Immature natural killer cell (primary cell): ENCODE measurements around the gene AXIN1. TPM values are rescaled to one million over a fixed set of nuclear protein-coding genes. Genes with fewer than 3 reads are reported as not detected.
"Not testable (repeated sequence)": the region's sequence is repeated elsewhere in the genome, so short reads cannot be mapped to it uniquely, and the experiment has no call there.

Source experiments
- DNase-seq, 3 donors: peaks; one replicate each; pipeline ENCODE4 v3.0.0; 2022; ENCODE audit warnings: mixed read lengths in 1 of 3
- H3K27ac Mint-ChIP-seq, 6 donors: one replicate each; pipeline ENCODE4 v1.8.0; 2020; ENCODE audit warnings: mixed read lengths in 6 of 6, mild to moderate bottlenecking in 5 of 6, inconsistent platforms in 4 of 6, moderate library complexity in 3 of 6
- H3K27me3 Mint-ChIP-seq, 3 donors: one replicate each; pipeline ENCODE4 v1.8.0; 2020 to 2021; ENCODE audit warnings: low read depth in 3 of 3, mild to moderate bottlenecking in 3 of 3, mixed read lengths in 3 of 3, moderate library complexity in 3 of 3, inconsistent platforms in 1 of 3
- H3K36me3 Mint-ChIP-seq, 3 donors: one replicate each; pipeline ENCODE4 v1.8.0; 2020; ENCODE audit warnings: mixed read lengths in 3 of 3, inconsistent platforms in 2 of 3, mild to moderate bottlenecking in 2 of 3
- H3K4me1 Mint-ChIP-seq, 2 donors: one replicate each; pipeline ENCODE4 v1.8.0; 2020; ENCODE audit warnings: inconsistent platforms in 2 of 2, mild to moderate bottlenecking in 2 of 2, mixed read lengths in 2 of 2, moderate library complexity in 1 of 2
- H3K4me3 Mint-ChIP-seq, 5 donors: one replicate each; pipeline ENCODE4 v1.8.0; 2020; ENCODE audit warnings: mild to moderate bottlenecking in 5 of 5, mixed read lengths in 5 of 5, inconsistent platforms in 3 of 5, moderate library complexity in 3 of 5
- H3K9me3 Mint-ChIP-seq, 6 donors: one replicate each; pipeline ENCODE4 v1.8.0; 2020; ENCODE audit warnings: mild to moderate bottlenecking in 6 of 6, mixed read lengths in 6 of 6, inconsistent platforms in 4 of 6, moderate library complexity in 3 of 6
- polyA plus RNA-seq, 3 donors: library from polyadenylated mRNA; unstranded; fragments of 300-500 nt; fragmentation: Illumina TruSeq; gene quantifications; one replicate each; pipeline ENCODE4 v1.2.3, GENCODE V29; 2021

AXIN1 gene
- polyA plus RNA-seq, 3 donors from 2014 or later = 1.9 to 12.5 (median 5.2) TPM

DNA sequence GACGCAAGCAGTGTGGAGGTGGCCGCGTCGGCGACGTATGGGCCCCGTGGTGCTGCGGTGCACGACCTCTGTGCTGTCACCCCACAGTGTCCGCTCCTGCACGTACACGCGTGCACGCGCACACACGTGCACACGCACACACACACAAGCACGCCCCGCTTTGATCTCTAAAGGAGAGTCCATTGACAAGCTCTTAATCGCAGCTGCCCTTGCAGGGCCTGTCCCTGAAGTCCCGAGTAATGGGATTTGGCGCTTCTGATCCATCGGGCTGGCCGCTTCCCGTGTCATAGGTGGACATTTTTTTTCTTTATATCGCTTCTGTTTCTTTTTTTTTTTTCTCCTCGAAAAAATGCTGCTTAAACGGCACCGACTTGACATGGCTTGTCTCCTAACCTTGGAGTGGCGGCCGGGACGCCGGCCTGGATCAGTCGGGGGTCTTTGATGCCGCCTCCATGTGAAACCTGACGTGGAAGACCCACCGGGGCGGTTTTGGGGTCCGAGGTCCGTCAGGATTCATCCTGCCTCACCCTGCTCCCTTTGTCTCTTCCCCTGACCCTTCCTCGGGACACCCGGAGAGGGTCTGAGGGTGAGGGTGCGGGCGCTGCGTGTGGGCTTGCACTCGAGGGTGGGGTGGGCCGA, 8.3 kb upstream of the AXIN1 start:
- no peaks in the 10 kb centered on the region for H3K9me3 Mint-ChIP-seq
- H3K4me1 Mint-ChIP-seq = peaks cover 13 to 17% of the 10 kb centered on the region in 2 donors
- no peak overlapping the region for H3K27ac Mint-ChIP-seq
- no peak overlapping the region for H3K4me3 Mint-ChIP-seq
- no peaks in the 10 kb centered on the region for H3K36me3 Mint-ChIP-seq
- peaks cover 1 to 3% (median 2%) of the 10 kb centered on the region in 3 donors for H3K27me3 Mint-ChIP-seq
- DNase-seq = no peak

DNA sequence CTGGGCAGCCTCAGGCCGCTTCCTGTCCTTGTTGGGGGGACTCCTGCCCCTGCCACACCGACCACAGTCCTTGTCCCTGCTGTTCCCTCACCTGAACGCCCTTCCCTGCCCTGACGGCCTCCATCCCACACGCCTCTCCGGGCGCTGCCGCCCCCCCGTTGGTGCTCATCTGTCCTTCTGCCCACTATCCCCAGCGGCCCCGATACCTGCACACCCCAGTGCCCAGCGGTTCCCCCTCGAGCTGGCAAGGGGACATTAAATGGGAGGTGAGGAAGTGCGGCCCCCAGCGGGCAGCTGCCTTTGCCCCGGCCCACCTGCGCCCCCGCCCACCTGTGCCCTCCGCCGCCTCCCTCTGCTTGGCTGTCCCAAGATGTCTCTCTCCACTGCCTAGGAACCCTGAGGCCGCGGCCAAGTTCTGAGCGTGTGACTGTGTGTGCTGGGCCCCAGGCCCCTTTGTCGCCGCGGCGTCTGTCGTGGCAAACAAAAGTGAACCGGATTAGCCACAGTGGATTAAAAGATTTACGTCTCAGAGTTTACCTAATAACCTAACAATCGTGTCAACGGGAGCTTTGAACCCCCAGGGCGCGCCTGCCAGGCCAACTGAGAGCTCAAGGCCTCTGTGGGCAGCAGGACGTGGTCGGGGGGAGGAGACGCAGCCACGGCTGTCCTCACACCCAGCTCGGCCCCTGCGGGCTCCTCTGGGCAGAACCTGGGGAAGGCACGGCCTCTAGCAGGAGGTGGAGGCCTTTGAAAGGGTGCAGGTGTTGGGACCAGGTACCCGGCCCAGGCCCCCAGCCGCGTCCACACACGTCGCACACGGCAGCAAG, 7.6 kb upstream of the AXIN1 start:
- H3K27ac Mint-ChIP-seq = no peak overlapping the region
- H3K36me3 Mint-ChIP-seq = no peaks in the 10 kb centered on the region
- H3K4me3 Mint-ChIP-seq = no peak overlapping the region
- no peak for DNase-seq
- H3K4me1 Mint-ChIP-seq = peaks cover 20 to 25% of the 10 kb centered on the region in 2 donors
- H3K27me3 Mint-ChIP-seq = peaks cover 2 to 4% (median 3%) of the 10 kb centered on the region in 3 donors
- H3K9me3 Mint-ChIP-seq = no peaks in the 10 kb centered on the region

DNA sequence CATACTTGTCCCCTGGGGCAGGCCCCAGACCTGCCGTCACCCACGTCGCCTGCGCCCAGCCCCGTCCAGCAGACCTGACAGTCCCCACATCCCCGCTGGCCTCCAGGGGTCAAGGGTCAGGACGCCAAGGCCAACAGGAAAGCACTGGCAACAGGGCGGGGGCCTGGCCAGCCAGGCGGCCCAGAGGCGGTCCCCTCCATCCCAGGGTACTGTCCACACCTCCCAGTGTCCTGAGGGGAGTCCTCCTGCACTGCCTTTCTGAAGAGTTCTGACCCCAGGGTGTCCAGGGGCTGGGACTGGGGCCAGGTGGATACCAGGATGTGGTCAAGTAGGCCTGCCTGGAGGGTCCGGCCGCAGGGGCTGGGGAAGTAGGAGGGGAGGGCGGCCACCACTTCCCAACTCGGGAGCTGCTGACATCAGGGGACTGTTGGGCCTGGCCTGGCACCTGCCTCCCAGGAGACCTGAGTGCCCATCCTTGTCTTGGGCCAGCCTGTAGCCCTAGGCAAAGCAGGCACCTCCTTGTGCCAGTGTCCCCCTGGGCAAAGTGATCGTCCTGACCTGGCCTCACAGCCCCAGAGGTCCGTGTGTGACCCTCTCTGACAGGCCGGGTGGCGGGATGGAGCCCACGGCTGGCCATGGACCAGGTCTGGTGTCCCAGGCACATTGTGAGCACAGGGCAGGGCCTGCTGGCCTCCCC, 6.7 kb upstream of the AXIN1 start:
- H3K4me3 Mint-ChIP-seq = no peak overlapping the region
- H3K9me3 Mint-ChIP-seq = no peaks in the 10 kb centered on the region
- DNase-seq = no peak
- H3K4me1 Mint-ChIP-seq = peaks cover 26 to 29% of the 10 kb centered on the region in 2 donors
- H3K27me3 Mint-ChIP-seq = peaks cover 2 to 7% (median 4%) of the 10 kb centered on the region in 3 donors
- H3K36me3 Mint-ChIP-seq = no peaks in the 10 kb centered on the region
- H3K27ac Mint-ChIP-seq = no peak overlapping the region

DNA sequence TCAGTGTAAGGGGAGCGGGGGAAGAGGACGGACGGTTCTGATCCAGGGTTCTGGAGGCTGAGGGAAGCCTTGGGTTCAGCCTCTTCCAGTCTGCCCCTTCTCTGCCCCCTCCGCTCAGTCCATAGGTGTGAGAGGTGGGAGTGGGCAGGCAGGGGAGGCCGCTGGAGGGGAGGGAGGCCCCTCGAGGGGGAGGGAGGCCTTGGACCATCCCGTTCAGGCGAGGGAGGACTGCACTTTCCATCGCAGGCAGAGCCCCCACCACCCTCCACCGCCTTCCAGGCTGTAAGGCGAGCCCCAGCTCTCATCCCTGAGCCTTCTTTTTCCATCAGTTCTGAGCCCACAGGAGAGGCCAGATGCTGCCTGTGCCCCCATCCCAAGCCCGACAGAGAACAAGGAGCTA, 4.2 kb upstream of the AXIN1 start:
- H3K27ac Mint-ChIP-seq = peak overlapping the region in 4 of 6 donors; percentile 62 to 98 (median 85)
- no peaks in the 10 kb centered on the region for H3K9me3 Mint-ChIP-seq
- no peaks in the 10 kb centered on the region for H3K36me3 Mint-ChIP-seq
- peaks cover 27 to 32% of the 10 kb centered on the region in 2 donors for H3K4me1 Mint-ChIP-seq
- peak overlapping the region in 1 of 5 donors; percentile 9 for H3K4me3 Mint-ChIP-seq
- no peak for DNase-seq
- H3K27me3 Mint-ChIP-seq = peaks cover 2 to 10% (median 6%) of the 10 kb centered on the region in 3 donors

DNA sequence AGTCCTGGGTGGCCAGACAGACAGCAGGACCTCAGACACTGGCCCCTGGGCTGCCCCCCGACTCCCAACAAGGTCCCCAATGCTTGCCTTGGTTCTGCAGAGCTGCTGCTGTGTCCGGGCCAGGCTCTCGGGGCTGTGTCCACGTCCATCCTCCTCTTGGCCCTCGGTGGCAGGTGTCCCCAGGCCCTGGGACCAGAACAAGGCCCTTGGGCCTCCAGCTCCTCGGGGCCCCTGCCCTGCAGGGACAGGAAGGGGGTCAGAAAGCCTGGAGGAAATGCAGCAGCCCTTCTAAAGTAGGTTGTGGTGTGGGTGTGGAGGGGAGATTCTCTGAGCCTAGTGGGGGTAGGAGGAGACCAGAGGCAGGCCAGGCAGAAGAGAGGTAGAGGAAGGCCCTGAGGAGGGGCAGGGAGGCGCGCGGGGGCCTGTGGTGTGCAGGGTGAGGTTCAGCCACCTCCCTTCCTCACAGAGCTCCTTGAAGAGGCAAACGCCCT, 2.5 kb upstream of the AXIN1 start:
- peak; percentile 76 to 82 (median 77) for DNase-seq
- H3K36me3 Mint-ChIP-seq = peaks cover 0 to 6% (median 6%) of the 10 kb centered on the region in 3 donors
- peak overlapping the region; percentile 87 to 98 (median 92) for H3K4me3 Mint-ChIP-seq
- peak overlapping the region; percentile 91 to 98 (median 96) for H3K27ac Mint-ChIP-seq
- no peaks in the 10 kb centered on the region for H3K9me3 Mint-ChIP-seq
- peaks cover 4 to 25% (median 8%) of the 10 kb centered on the region in 3 donors for H3K27me3 Mint-ChIP-seq
- peaks cover 44 to 47% of the 10 kb centered on the region in 2 donors for H3K4me1 Mint-ChIP-seq

DNA sequence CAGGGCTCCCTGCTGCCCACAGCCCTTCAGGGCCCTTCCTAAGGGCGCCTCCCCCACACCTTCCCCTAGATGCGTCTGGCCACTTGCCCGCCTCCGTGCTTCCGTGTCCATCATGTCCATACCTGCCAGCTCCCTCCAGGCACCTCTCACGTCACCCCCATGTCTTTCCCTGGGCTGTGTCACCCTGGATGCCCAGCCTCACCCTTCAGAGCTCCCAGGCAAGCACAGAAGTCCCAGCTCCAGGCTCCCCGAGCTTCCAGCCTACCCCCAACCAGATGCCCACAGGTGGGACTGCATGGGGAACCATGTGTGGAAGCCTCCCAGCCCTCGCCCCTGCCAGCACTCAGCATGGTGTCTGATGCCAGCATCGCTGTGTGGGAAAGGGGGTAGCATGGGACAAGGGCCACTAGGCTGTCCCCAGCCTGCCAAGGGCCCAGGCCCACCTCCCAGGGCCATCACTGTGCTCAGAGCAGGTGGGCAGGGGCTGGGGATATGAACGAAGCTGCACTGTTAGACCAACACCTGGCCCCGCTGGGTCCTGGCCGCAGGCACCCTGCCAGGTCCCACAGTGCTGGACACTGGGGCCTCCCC, 1.9 kb upstream of the AXIN1 start:
- Mint-ChIP-seq H3K4me3 (peak overlapping the region; percentile 87 to 98 (median 92)), H3K4me1 (peaks cover 50 to 53% of the 10 kb centered on the region in 2 donors), H3K36me3 (peaks cover 0 to 6% (median 6%) of the 10 kb centered on the region in 3 donors), H3K27ac (peak overlapping the region; percentile 91 to 98 (median 96)), H3K27me3 (peaks cover 4 to 28% (median 8%) of the 10 kb centered on the region in 3 donors), H3K9me3 (no peaks in the 10 kb centered on the region)
- DNase-seq = no peak

DNA sequence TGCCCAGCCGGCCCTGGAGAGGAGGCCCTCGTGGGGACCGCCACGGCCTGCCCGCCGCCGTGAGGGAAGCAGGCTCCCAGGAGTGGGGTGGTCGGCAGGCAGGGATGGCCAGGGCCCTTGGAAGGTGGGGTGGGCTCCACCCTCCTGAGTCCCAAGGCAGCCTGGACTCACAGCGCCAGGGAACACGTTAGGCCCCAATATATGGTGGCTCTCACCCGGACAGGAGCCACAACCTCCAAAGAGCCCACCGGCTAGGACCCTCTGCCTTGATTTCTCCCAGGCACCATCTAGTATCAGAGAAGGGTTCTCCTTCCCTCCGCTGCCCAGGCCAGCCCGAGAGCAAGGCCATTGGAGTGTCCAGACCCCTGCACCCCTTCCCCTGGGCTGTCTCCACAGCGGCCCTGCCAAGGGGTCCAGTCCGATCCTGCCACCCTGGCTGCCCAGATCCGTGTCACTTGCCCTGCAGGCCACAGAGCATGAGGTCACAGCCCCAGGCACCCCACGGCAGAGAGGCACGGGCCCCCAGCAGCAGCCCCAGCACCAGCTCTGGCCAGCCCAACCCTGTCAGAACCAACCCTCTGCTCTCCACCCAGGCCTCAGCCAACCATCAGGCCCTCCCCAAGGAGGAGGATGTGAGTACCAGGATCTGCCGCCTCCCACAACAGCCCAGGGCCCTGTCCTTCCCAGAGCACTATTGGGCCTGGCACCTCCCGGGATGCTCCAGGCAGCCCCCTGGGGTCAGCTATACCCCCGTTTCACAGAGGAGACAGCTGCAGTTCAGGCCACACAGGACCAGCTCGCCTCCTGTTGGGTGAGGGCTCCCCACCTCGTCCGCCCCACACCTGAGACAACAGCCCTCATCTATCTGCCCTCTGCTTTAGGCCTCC, 1.1 kb upstream of the AXIN1 start:
- peak in 2 of 3 donors; percentile 46 to 54 for DNase-seq
- H3K4me3 Mint-ChIP-seq = peak overlapping the region; percentile 87 to 98 (median 92)
- H3K36me3 Mint-ChIP-seq = peaks cover 0 to 6% (median 6%) of the 10 kb centered on the region in 3 donors
- H3K27ac Mint-ChIP-seq = peak overlapping the region; percentile 91 to 98 (median 96)
- H3K4me1 Mint-ChIP-seq = peaks cover 55 to 60% of the 10 kb centered on the region in 2 donors
- H3K9me3 Mint-ChIP-seq = no peaks in the 10 kb centered on the region
- H3K27me3 Mint-ChIP-seq = peaks cover 4 to 28% (median 8%) of the 10 kb centered on the region in 3 donors

DNA sequence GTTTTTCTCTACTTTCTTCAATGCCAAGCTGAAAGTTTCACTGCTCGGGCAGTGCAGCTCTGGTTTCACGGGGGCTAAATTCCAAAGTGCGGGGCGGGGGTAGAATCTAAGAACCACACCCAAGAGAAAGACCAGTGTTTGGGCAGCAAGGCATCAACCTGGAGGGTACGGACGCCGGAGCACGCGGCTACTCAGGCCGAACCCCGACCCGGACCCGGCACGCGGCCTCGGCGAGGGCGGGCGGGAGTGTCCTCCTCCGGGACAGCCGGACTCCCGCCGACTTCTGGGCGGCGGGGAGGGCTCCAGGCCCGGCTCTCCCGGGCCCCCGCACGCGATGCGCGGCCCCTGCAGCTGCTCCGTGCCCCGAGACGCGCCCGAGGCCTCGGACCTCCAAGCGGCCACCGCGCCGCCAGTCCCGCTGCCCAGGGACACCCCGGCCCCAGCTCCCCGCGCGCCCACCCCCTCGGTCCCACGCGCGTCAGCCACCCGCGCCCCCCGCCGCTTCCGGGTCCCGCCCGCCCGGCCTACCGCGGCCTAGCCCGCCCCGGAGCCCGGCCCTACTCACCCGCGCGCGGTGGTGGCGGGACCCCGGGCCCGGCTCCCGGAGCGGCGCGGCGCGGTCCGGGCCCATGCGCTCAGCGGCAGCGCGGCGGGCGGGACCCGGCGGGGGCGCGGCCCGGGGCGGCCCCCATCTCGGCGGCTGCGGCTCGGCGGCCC, 561 bp downstream of the AXIN1 start:
- H3K4me1 Mint-ChIP-seq = peaks cover 72% of the 10 kb centered on the region in 2 donors
- peaks cover 6 to 28% (median 9%) of the 10 kb centered on the region in 3 donors for H3K27me3 Mint-ChIP-seq
- H3K27ac Mint-ChIP-seq = peak overlapping the region; percentile 90 to 98 (median 96)
- no peaks in the 10 kb centered on the region for H3K9me3 Mint-ChIP-seq
- H3K36me3 Mint-ChIP-seq = peaks cover 6 to 13% (median 6%) of the 10 kb centered on the region in 3 donors
- no peak for DNase-seq
- peak overlapping the region; percentile 90 to 96 (median 92) for H3K4me3 Mint-ChIP-seq

DNA sequence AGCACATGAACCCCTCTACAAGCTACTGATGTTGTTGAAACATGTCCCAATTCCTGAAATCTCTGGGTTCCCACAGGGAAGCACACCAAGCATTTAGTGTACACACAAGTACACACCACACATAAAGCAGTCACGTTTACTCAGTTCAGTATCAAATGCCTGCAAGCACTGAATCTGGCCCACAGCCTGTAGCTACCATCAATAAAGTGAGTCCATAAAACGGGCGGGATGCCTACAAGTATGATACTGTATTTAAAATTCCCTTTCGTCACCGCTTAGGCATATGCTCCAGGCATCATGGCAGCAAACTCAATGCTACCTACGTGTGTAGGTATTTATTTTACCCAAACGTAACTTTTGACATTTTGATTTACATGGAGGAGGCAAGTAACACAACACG, 2.3 kb downstream of the AXIN1 start:
- H3K27ac Mint-ChIP-seq = peak overlapping the region; percentile 89 to 98 (median 96)
- peaks cover 5 to 28% (median 9%) of the 10 kb centered on the region in 3 donors for H3K27me3 Mint-ChIP-seq
- no peak for DNase-seq
- H3K36me3 Mint-ChIP-seq = peaks cover 16 to 27% (median 16%) of the 10 kb centered on the region in 3 donors
- peak overlapping the region; percentile 74 to 94 (median 92) for H3K4me3 Mint-ChIP-seq
- H3K9me3 Mint-ChIP-seq = no peaks in the 10 kb centered on the region
- H3K4me1 Mint-ChIP-seq = peaks cover 75 to 78% of the 10 kb centered on the region in 2 donors

DNA sequence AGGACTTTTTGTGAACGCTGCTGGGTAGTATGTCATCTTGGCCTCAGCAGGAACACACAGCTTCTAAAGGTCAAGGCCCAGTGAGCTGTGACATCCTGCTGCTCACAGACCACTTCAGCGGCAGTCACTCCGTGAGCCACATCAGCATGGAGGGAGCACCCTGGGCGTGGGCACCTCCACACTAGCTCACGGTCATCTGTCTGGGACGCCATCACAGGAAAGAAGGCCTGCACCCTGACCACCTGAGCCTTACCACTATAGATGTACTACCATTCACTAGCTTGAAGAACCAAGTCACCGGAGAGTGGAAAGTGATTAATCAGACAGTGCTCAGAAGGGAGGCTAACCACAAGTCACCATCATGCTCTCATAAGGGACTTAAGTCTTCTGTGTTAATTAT, 3.3 kb downstream of the AXIN1 start:
- H3K27ac Mint-ChIP-seq = peak overlapping the region; percentile 89 to 98 (median 96)
- H3K9me3 Mint-ChIP-seq = no peaks in the 10 kb centered on the region
- peak overlapping the region; percentile 69 to 94 (median 90) for H3K4me3 Mint-ChIP-seq
- H3K36me3 Mint-ChIP-seq = peaks cover 22 to 34% (median 23%) of the 10 kb centered on the region in 3 donors
- H3K27me3 Mint-ChIP-seq = peaks cover 5 to 25% (median 9%) of the 10 kb centered on the region in 3 donors
- peak in 1 of 3 donors; percentile 44 for DNase-seq
- peaks cover 77 to 78% of the 10 kb centered on the region in 2 donors for H3K4me1 Mint-ChIP-seq

DNA sequence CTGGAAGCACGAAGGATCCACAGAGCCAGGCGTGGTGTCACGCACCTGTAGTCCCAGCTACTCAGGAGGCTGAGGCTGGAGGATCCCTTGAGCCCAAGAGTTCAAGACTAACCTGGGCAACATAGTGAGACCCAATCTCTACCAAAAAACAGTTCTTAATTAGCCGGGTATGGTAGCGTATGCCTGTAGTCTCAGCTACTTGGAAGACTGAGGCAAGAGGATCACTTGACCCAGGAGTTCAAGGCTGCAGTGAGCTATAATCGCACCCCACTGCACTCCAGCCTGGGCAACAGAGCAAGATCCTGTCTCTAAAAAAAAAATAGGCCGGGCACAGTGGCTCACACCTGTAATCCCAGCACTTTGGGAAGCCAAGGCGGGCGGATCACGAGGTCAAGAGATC, 4.0 kb downstream of the AXIN1 start:
- peak overlapping the region; percentile 69 to 96 (median 90) for H3K27ac Mint-ChIP-seq
- H3K36me3 Mint-ChIP-seq = peaks cover 22 to 34% (median 23%) of the 10 kb centered on the region in 3 donors
- DNase-seq, H3K9me3 Mint-ChIP-seq: not testable (repeated sequence)
- H3K4me3 Mint-ChIP-seq = peak overlapping the region; percentile 40 to 77 (median 68)
- H3K4me1 Mint-ChIP-seq = peaks cover 74 to 75% of the 10 kb centered on the region in 2 donors
- peaks cover 8 to 24% (median 10%) of the 10 kb centered on the region in 3 donors for H3K27me3 Mint-ChIP-seq

DNA sequence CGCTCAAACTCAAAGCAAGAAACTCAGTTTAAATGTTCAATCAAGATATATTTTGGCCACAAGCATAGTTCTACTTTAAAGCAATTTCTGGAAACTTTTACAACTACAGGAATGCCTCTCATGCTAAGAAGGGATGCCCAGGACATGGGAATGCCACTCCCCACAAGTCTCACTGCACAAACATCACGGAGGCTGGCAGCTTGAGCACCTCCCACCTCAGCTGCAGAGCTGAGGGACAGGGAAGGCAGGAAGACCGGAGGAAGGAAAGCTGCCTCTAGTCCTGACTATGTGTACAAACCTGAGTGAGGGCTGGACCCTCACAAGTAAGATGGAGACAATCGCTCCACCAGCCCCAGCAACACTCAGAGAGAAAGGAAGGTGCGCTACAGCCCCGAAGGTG, 5.3 kb downstream of the AXIN1 start:
- no peak for DNase-seq
- H3K27ac Mint-ChIP-seq = peak overlapping the region; percentile 69 to 96 (median 90)
- peaks cover 26 to 43% (median 28%) of the 10 kb centered on the region in 3 donors for H3K36me3 Mint-ChIP-seq
- peaks cover 86 to 87% of the 10 kb centered on the region in 2 donors for H3K4me1 Mint-ChIP-seq
- peaks cover 3 to 30% (median 16%) of the 10 kb centered on the region in 3 donors for H3K27me3 Mint-ChIP-seq
- peak overlapping the region; percentile 8 to 77 (median 65) for H3K4me3 Mint-ChIP-seq
- no peaks in the 10 kb centered on the region for H3K9me3 Mint-ChIP-seq
